ENCODE results near the gene PHACTR4. TPM values are rescaled to one million over a fixed set of nuclear protein-coding genes. Genes with fewer than 3 reads are reported as not detected.

PHACTR4 gene
- total and polyA plus RNA-seq, 2 of the 8 experiments (the other 6 are each of a cell fraction or from before 2014, with no cell fraction given): 23.7 to 57.8 TPM

DNA sequence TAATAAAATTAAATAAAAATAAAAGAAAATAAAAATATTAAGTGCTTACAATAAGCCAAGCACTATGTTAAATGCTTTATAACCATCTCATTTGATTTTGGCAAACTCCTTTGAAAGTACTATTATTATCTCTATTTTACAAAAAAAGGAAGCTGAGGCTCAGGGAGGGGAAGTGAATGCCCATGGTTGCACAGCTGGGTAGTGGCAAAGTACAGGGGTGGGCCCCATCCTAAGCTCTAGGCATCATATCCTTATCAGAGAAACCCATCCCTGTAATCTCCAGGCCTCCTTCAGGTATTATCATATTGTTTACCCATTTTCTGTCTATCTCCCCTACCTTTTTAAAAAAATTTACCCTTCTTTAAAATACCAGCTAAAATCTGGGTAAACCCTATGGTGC, 43.0 kb upstream of the PHACTR4 start:
- Histone ChIP-seq H4K5ac (ENCODE audit: insufficient read length, low read depth, low read length) (no peak overlapping the region), H3K27ac (ENCODE audit: low read depth, low read length) (no peak overlapping the region), H3K23ac (ENCODE audit: insufficient read length) (no peak overlapping the region), H3K56ac (replicated peaks; ENCODE audit: insufficient read length, low read depth, low read length) (no peak overlapping the region), H2BK15ac (ENCODE audit: low read length) (no peak overlapping the region), H3K18ac (ENCODE audit: extremely low read depth, low read length) (no peak overlapping the region), H2BK12ac (ENCODE audit: low read depth, low read length) (no peak overlapping the region), H2AFZ (ENCODE audit: low read length) (no peak overlapping the region), H4K8ac (ENCODE audit: extremely low read depth, insufficient read depth, low read length) (no peak overlapping the region), H3K4me3 (ENCODE audit: extremely low read depth in 1 of 4, insufficient read depth in 2 of 4, low read depth in 3 of 4, low read length in 4 of 4) (no peak overlapping the region), H3K23me2 (ENCODE audit: low read depth, low read length) (0 out of 2 replicates have a peak, but pooled peaks cover 2% of the 10 kb centered on the region), H3K9ac (replicated peaks in 1 of 4; ENCODE audit: extremely low read depth in 1 of 4, low read depth in 3 of 4, low read length in 3 of 4) (no peak overlapping the region), H2BK5ac (ENCODE audit: low read depth, low read length) (no peak overlapping the region), H3K9me3 (ENCODE audit: insufficient read depth in 2 of 2, low read depth in 1 of 2, low read length in 1 of 2) (no peaks in the 10 kb centered on the region), H3K79me2 (ENCODE audit: control insufficient read depth in 1 of 2, insufficient read depth in 2 of 2, low read length in 2 of 2) (no peaks in the 10 kb centered on the region; a peak in 1 of 4 replicates), H2AK5ac (ENCODE audit: low read depth, low read length) (no peak overlapping the region), H3K27me3 (replicated peaks in 1 of 4; ENCODE audit: control insufficient read depth in 3 of 4, extremely low read depth in 1 of 4, insufficient read depth in 3 of 4, low read length in 3 of 4) (no peaks in the 10 kb centered on the region; a peak in 1 of 7 replicates), H3K79me1 (ENCODE audit: low read depth, low read length) (no peaks in the 10 kb centered on the region), H3K4ac (replicated peaks; ENCODE audit: insufficient read length, low read depth, low read length) (no peak overlapping the region), H3K4me1 (replicated peaks in 1 of 4; ENCODE audit: control insufficient read depth in 3 of 4, insufficient read depth in 4 of 4, low read length in 3 of 4) (no peaks in the 10 kb centered on the region; a peak in 1 of 7 replicates), H2BK120ac (replicated peaks; ENCODE audit: low read depth, low read length) (no peak overlapping the region), H3K36me3 (ENCODE audit: control insufficient read depth in 2 of 4, insufficient read depth in 4 of 4, low read length in 3 of 4) (peaks cover 0 to 4% (median 2%) of the 10 kb centered on the region in 4 experiments; a peak in 2 of 8 replicates), H4K20me1 (replicated peaks in 1 of 2; ENCODE audit: control insufficient read depth in 1 of 2, insufficient read depth in 2 of 2, low read length in 2 of 2) (no peaks in the 10 kb centered on the region), H3K4me2 (ENCODE audit: insufficient read depth in 1 of 2, low read depth in 2 of 2, low read length in 2 of 2) (no peak overlapping the region), H2BK20ac (ENCODE audit: low read length) (no peak overlapping the region), H3K14ac (ENCODE audit: insufficient read length) (no peak overlapping the region), H4K91ac (replicated peaks; ENCODE audit: insufficient read length, low read length) (no peak overlapping the region)
- no peak for DNase-seq (ENCODE audit: low read depth in 1 of 2, low spot score in 2 of 2)
- CTCF ChIA-PET (ENCODE audit: partially characterized antibody): interaction anchor here (0.8 to 3.0 kb wide), 5 partner anchors 9 to 315 kb away, joined by 3 to 14 read pairs (median 4); no protein-coding TSS in a partner anchor
- POLR2A ChIA-PET (ENCODE audit: partially characterized antibody): interaction anchor here (1.6 to 3.6 kb wide), 3 partner anchors 16 to 182 kb away, joined by 4 to 26 read pairs (median 6); no protein-coding TSS in a partner anchor
- no peak for FAIRE-seq
- TF ChIP-seq SIX5 (IDR thresholded peaks at IDR 0.05; ENCODE audit: low read depth, low read length) (no peak), GTF2F1 (IDR thresholded peaks at IDR 0.05; ENCODE audit: borderline replicate concordance, low read depth, low read length) (no peak), SIN3A (conservative IDR thresholded peaks at IDR 0.05 in 1 of 2, IDR thresholded peaks at IDR 0.05 in 1 of 2; ENCODE audit: low read depth in 1 of 2, low read length in 2 of 2) (no peak), RNF2 (IDR thresholded peaks at IDR 0.05; ENCODE audit: borderline replicate concordance, low read depth, low read length, missing control alignments, poor library complexity, severe bottlenecking) (no peak), SUZ12 (IDR thresholded peaks at IDR 0.05; ENCODE audit: low read length) (no peak), BRCA1 (IDR thresholded peaks at IDR 0.05; ENCODE audit: low read depth, low read length) (no peak), EGR1 (IDR thresholded peaks at IDR 0.05; ENCODE audit: borderline replicate concordance, low read depth, low read length) (no peak), BCL11A (IDR thresholded peaks at IDR 0.05; ENCODE audit: low read depth in 2 of 2, low read length in 2 of 2) (no peak), RAD21 (IDR thresholded peaks at IDR 0.05 in 1 of 2, conservative IDR thresholded peaks at IDR 0.05 in 1 of 2; ENCODE audit: low read depth in 2 of 2, low read length in 2 of 2) (no peak), CTBP2 (IDR thresholded peaks at IDR 0.05; ENCODE audit: borderline replicate concordance, insufficient read depth, insufficient read length, low read length) (no peak), EZH2 (IDR thresholded peaks at IDR 0.05; ENCODE audit: low read depth, low read length, severe bottlenecking) (no peak), HDAC6 (IDR thresholded peaks at IDR 0.05; ENCODE audit: low read depth, low read length) (no peak), RXRA (IDR thresholded peaks at IDR 0.05; ENCODE audit: insufficient read depth, low read depth, low read length) (no peak), KDM5A (IDR thresholded peaks at IDR 0.05; ENCODE audit: low read length) (no peak)

All from H1 (cell line).